H1 (cell line): Measurements from ENCODE around the gene RNASE7. TPM values are rescaled to one million over a fixed set of nuclear protein-coding genes. Genes with fewer than 3 reads are reported as not detected.

ENCODE experiments used
- ATF2 ChIP-seq: IDR thresholded peaks from 2 replicates; pipeline ENCODE4 v1.6.1; 2012; ENCODE audit warnings: low read length, inconsistent platforms
- CHD2 ChIP-seq: IDR thresholded peaks from 2 replicates; pipeline ENCODE4 v1.6.1; 2012; ENCODE audit warnings: low read length, improper control_type of control experiment
- CREB1 ChIP-seq: IDR thresholded peaks from 2 replicates; pipeline ENCODE4 v1.6.1; 2012; ENCODE audit warnings: inconsistent platforms
- CTCF ChIP-seq, 3 experiments: IDR thresholded peaks; 1 replicate in 2 of 3; 2 replicates in 1 of 3; pipeline versions ENCODE4 v1.5.1 to v1.6.1; 2011; ENCODE audit warnings: low read length in 3 of 3, mild to moderate bottlenecking in 3 of 3, inconsistent platforms in 2 of 3, low read depth in 1 of 3, moderate library complexity in 1 of 3; ENCODE audit not compliant: insufficient read depth in 1 of 3; ENCODE audit errors: control extremely low read depth in 1 of 3
- GABPA ChIP-seq: IDR thresholded peaks from 2 replicates; pipeline ENCODE4 v1.6.1; 2011; ENCODE audit warnings: mild to moderate bottlenecking, low read length, moderate library complexity, borderline replicate concordance; ENCODE audit not compliant: insufficient read depth
- HDAC2 ChIP-seq, 2 experiments: fragments of 300-600 bp in 1 of 2; sonication (generic) in 1 of 2; IDR thresholded peaks; 2 replicates each; pipeline ENCODE4 v1.6.1; 2011 to 2012; ENCODE audit warnings: low read depth in 2 of 2, low read length in 2 of 2, mild to moderate bottlenecking in 2 of 2, moderate library complexity in 2 of 2, borderline replicate concordance in 1 of 2, inconsistent platforms in 1 of 2
- HDAC6 ChIP-seq: IDR thresholded peaks from one replicate; pipeline ENCODE4 v1.7.1; 2012; ENCODE audit warnings: low read depth, mild to moderate bottlenecking, inconsistent platforms, low read length, moderate library complexity
- JUN ChIP-seq: IDR thresholded peaks from 2 replicates; pipeline ENCODE4 v1.6.1; 2011; ENCODE audit warnings: low read depth, mild to moderate bottlenecking, improper control_type of control experiment, low read length
- NRF1 ChIP-seq: IDR thresholded peaks from 2 replicates; pipeline ENCODE4 v1.6.1; 2011; ENCODE audit warnings: mild to moderate bottlenecking, low read depth, low read length, improper control_type of control experiment
- PHF8 ChIP-seq: fragments of 200-600 bp; sonication (generic); conservative IDR thresholded peaks from 2 replicates; pipeline ENCODE4 v1.7.1; 2012; ENCODE audit warnings: low read depth, mild to moderate bottlenecking, inconsistent platforms, low read length, moderate library complexity
- POLR2A ChIP-seq, 2 experiments: IDR thresholded peaks; 1 replicate in 1 of 2; 2 replicates in 1 of 2; pipeline ENCODE4 v1.6.1; 2011; ENCODE audit warnings: low read depth in 2 of 2, low read length in 2 of 2, mild to moderate bottlenecking in 2 of 2; ENCODE audit errors: control extremely low read depth in 1 of 2
- POU5F1 ChIP-seq: IDR thresholded peaks from 2 replicates; pipeline ENCODE4 v1.6.1; 2011; ENCODE audit warnings: low read depth, mild to moderate bottlenecking, low read length, moderate library complexity
- RNF2 ChIP-seq: fragments of 200-900, 300-1000 bp; sonication (generic); IDR thresholded peaks from 2 replicates; pipeline ENCODE4 v1.7.1; 2016; ENCODE audit warnings: borderline replicate concordance, low read depth, mild to moderate bottlenecking, antibody characterized with exemption, low read length; ENCODE audit not compliant: poor library complexity, severe bottlenecking; ENCODE audit errors: missing control alignments
- RXRA ChIP-seq: IDR thresholded peaks from 2 replicates; pipeline ENCODE4 v1.6.1; 2011; ENCODE audit warnings: low read depth, mild to moderate bottlenecking, low read length, moderate library complexity; ENCODE audit not compliant: insufficient read depth
- SIN3A ChIP-seq, 2 experiments: IDR thresholded peaks in 1 of 2; conservative IDR thresholded peaks in 1 of 2; 2 replicates each; pipeline ENCODE4 v1.6.1; 2011 to 2012; ENCODE audit warnings: low read length in 2 of 2, improper control_type of control experiment in 1 of 2, low read depth in 1 of 2, mild to moderate bottlenecking in 1 of 2
- YY1 ChIP-seq: IDR thresholded peaks from 2 replicates; pipeline ENCODE4 v1.6.1; 2011; ENCODE audit warnings: low read depth, mild to moderate bottlenecking, low read length
- ZNF274 ChIP-seq: IDR thresholded peaks from 2 replicates; pipeline ENCODE4 v1.7.0; 2012; ENCODE audit warnings: low read length, borderline replicate concordance; ENCODE audit errors: extremely low read depth
- polyA plus RNA-seq, 7 experiments: library from polyadenylated mRNA; depleted of rRNA in 3 of 7; stranded (reverse) in 5 of 7; unstranded in 2 of 7; fragments of >200 nt in 5 of 7; fragments of 200-250 nt in 2 of 7; gene quantifications; 1 replicate in 5 of 7; 2 replicates in 1 of 7; 4 replicates in 1 of 7; pipeline versions ENCODE4 v1.2.1 to v1.2.3, GENCODE V29; 2011 to 2013; ENCODE audit warnings: missing spikeins in 2 of 7, mixed read lengths in 2 of 7
- total RNA-seq: library from RNA; stranded (reverse); fragmentation: NEBNext Ultra II Directional; extraction: Animal tissue kit (Norgen Biotek cat#: 25700); gene quantifications from 2 replicates; pipeline ENCODE4 v1.2.1, GENCODE V29; 2021

RNASE7 gene
- total and polyA plus RNA-seq, 2 of the 8 experiments (the other 6 are each of a cell fraction or from before 2014, with no cell fraction given), result not detected

GRCh38 chr14:21092273-21093011, 50.3 kb downstream of the RNASE7 start (continued):
- TF ChIP-seq SIN3A (conservative IDR thresholded peaks at IDR 0.05 in 1 of 2, IDR thresholded peaks at IDR 0.05 in 1 of 2; ENCODE audit: low read depth in 1 of 2, low read length in 2 of 2), result peak; percentile 79 to 91; a peak in 3 of 4 replicates
- no peak for TF ChIP-seq ATF2
- TF ChIP-seq CHD2, result peak; percentile 68
- TF ChIP-seq HDAC6, result no peak
- TF ChIP-seq ZNF274, result no peak
- no peak for TF ChIP-seq HDAC2 (IDR thresholded peaks at IDR 0.05; ENCODE audit: borderline replicate concordance in 1 of 2, low read depth in 2 of 2, low read length in 2 of 2)
- no peak for TF ChIP-seq PHF8
- TF ChIP-seq JUN, result no peak
- TF ChIP-seq CREB1, result peak; percentile 77
- no peak for TF ChIP-seq RNF2
- TF ChIP-seq YY1, result peak; percentile 72
- 0 out of 2 replicates have a peak, but pooled peaks have one; percentile 26 for TF ChIP-seq RXRA
- TF ChIP-seq POLR2A (IDR thresholded peaks at IDR 0.05; ENCODE audit: control extremely low read depth in 1 of 2, low read depth in 2 of 2, low read length in 2 of 2), result peak in 1 of 2 experiments; percentile 68; a peak in 1 of 3 replicates
- TF ChIP-seq NRF1, result no peak; the same call in 1 of the 2 replicates
- TF ChIP-seq POU5F1, result no peak
- peak; percentile 59; the same call in 1 of the 2 replicates for TF ChIP-seq GABPA
- peak; percentile 100 for TF ChIP-seq CTCF (IDR thresholded peaks at IDR 0.05; ENCODE audit: control extremely low read depth in 1 of 3, insufficient read depth in 1 of 3, low read depth in 1 of 3, low read length in 3 of 3)
- TF ChIP-seq, all 59 proteins: peak for 27
